ENCODE measurements around the gene PLA2G5.
"Not testable (repeated sequence)": the region's sequence is repeated elsewhere in the genome, so short reads cannot be mapped to it uniquely, and the experiment has no call there.

PLA2G5 gene

DNA sequence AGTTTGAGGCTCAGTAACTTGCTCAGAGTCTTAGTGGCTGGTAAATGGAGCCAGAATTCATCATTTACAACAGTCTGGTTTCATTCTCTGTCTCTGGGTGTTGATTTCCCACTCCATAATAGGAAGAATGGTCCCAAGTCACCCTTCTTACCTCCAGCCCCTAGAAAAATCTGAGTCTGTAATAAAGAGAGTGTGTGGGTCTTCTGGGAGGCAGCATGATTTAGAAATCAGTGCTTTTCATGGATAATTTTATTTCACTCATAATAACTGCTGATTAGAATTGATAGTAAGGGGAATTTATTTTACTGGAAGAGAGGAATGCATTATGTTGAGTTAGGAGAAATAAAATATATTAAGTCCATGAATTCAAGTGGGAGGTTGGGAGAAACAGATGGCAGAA is 47.2 kb downstream of the PLA2G5 start:
- DNase-seq (ENCODE audit: low read depth in 3 of 3) = no peak

DNA sequence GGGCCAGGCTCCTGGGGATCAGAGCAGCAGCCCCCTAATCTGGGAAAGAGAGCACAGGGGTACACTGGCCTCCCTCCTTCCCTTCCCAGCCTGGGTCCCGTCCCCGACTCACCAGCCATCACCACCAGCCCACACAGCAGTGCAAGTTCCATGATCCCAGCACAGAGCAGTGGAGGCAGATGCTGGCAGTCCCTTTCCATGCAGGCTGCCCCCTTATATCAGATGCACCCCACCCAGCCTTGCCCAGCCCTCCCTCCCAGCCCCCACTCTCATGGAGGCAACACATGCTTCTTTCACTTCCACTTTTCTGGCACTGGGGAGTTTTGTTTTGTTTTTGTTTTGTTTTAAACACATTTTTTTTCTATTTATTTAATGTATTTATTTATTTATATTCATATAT is 49.4 kb downstream of the PLA2G5 start, which contains the start of gene PLA2G2D:
PLA2G2D (minus strand) TSS at position 190 of the 400 bp plus-strand sequence; CDS start at position 152, 38 bp downstream.
- DNase-seq (ENCODE audit: low read depth in 3 of 3) = no peak

DNA sequence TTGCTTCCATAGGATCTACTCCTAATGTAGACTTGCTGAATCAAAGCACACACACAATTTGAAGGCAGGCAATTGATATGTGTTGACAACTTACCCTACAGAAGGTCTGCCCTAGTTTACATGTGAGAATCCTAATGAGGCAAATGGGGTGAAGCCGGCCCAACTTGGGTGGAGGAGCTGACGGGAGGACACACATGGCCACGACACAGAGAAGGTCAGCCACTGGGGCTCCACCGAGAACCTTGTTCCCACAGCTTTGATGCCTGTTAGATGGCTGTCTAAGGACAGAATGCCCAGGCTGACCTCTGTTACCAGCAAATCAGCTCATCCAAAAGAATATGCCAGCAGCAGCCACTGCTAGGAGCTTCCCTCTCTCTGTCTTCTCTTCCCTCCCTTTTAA is 50.8 kb downstream of the PLA2G5 start:
- DNase-seq (ENCODE audit: low read depth in 3 of 3) = no peak

DNA sequence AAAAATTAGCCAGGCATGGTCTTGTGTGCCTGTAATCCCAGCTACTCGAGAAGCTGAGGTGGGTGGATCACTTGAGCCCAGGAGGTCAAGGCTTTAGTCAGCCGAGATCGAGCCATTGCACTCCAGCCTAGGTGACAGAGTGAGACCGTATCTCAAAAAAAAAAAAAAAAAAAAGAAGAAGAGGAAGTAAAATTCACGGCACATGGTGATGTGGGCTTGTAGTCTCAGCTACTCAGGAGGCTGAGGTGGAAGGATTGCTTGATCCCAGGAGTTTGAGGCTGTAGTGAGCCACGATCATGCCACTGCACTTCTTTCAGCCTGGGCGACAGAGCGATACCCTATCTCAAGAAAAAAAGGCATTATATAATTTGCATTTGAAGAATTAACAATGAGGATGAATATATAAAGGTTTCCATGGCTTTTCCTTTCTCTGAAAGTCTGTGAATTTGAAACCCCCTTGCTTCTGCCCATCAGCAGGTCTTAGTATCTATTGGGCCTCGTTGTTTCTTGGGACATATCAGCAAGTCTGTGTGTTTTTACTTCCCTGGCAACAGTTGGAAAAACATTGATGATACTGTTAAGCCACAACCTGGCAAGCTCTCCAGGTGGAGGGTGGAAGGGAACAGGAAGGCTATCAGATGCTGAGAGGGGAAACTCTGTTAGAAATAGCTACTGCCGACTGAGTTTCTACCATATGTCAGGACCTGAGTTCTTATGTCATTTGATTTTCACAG is 53.9 kb downstream of the PLA2G5 start:
- no peak for DNase-seq (ENCODE audit: low read depth in 3 of 3)

DNA sequence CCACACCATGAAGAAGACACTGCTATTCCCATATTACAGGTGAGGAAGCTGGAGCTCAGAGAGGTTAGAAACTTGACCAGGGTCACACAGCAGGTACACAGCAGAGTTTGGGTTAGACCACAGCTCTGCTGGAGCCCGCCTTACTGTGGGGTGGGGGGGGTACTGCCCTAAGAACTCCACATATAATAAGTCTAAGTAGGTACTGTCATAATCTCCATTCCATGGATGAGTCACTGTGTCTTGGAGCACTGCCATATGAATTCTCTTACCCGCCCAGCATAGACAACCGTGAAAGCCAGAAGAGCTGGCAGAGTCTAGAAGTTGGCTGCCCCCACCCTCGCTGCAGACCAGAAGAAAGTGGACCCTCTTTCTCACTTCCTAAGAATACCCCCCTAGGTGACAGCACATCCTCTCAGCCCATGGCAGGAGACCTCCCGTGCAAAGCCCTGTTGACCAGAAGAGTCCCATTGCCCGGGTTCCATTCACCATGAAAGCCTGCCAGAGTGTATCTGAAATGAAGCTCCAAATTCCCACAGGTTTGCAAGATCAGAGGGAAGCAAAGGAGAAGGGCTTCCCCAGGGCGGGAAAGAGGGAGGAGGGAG is 54.6 kb downstream of the PLA2G5 start:
- DNase-seq (ENCODE audit: low read depth in 3 of 3) = no peak

DNA sequence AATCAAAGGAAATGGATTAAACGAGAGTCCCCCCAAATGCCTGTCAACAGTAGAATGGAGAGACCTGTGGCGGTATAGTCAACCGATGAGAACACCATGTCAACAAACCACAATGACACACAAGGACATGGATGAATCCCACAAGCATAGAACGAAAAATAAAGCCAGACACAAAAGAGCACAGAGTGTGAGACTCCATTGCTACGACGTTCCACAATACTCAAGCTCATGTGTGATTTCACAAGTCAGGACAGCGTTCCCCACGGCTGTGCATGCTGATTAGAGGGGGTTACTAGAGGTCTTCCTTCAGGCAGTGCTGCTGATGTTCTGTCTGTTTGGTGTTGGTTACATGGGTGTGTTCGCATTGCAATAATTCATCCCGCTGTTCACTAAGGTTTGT is 55.1 kb downstream of the PLA2G5 start:
- no peak for DNase-seq (ENCODE audit: low read depth in 3 of 3)

DNA sequence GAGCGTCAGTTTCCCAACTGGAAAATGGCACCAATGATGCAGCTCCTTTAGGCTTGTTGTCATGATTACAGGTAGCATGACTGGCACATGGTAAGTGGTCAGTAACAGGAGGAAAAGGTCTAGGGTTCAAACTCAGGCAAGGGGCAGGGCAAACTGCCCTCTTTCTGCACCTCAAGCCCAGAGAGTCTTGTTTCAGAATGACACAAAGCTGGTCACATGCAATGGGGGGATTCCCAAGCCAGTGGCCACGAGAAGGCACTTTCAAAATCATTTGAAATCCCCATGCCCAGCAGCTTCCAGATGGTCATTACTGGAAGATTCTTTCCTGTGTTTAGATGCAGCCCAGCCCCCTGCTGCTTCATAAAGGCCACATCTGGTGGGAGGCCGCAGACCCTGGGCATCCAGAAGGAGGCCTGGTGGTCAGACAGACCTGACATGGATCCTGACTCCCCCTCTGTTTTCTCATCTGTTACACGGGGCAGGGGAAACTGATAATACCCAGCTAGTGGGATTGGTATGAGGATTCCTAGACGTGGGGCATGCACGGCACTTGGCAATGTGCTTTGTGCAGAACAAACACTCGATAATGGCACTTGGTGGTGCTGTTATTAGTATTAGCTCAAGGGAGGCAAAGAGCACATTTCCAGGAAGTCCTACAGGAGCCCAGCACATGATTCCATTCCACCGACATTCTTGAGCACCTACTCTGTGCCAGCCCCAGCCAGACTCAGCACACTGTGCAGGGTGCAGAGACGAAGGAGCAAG is 56.2 kb downstream of the PLA2G5 start:
- no peak for DNase-seq (ENCODE audit: low read depth in 3 of 3)

DNA sequence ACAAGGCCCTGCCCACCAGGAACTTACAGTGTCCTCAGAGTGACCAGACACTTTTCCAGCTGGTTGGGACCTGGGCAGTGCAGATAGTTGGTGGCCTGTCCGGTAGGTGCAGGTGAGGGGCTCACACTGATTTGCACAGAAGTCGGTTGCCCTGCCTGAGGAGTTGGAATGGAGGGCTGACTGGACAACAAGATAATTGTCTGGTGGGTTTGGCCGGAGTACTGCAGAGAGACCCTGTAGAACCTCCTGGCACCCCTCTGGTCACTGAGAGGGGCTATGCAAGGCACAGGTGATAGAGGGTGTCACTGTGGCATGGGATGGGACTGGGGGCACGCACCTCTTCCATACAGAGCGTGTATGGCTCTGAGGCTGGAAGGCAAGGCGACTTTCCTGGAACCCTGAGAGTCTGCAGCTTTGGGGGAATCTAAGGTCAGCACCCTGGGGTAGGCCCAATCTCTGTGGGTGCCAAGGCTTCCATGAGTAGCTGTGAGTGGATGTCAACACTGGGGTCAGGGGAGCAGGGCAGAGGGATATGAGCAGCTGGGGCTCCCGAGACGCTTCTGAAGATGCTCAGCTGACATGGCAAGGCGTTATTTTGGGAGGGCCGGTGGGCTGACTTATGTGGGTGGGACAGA is 56.9 kb downstream of the PLA2G5 start:
- DNase-seq (ENCODE audit: low read depth in 3 of 3) = no peak

DNA sequence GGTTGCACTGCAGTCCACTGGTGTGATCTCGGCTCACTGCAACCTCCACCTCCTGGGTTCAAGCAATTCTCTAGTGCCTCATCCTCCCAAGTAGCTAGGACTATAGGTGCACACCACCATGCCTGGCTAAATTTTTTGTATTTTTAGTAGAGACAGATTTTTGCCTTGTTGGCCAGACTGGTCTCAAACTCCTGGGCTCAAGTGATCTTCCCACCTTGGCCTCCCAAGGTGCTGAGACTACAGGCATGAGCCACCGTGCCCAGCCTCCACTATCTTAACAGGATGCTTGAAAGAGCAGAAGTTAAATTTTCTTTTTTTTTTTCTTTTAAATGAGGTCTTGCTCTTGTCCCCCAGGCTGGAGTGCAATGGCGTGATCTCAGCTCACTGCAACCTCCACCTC is 60.5 kb downstream of the PLA2G5 start:
- DNase-seq (ENCODE audit: low read depth in 3 of 3) = not testable (repeated sequence)

DNA sequence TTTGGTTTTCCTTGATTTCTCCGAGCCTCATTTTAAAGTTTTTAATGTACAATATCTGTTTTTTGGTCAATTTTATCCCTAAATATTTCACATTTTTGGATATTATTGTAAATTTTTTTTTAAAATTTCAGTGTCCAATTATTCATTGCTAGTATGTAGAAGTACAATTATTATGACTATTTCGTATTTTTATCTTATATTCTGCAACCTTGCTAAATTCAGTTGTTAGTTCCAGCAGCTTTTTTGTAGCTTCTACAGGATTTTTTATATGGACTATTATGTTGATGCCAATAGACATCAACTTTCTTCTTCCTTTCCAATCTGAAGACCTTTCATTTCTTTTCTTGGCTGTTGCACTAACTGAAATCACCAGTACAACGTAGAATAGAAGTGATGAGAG is 65.0 kb downstream of the PLA2G5 start:
- DNase-seq (ENCODE audit: low read depth in 3 of 3) = no peak

DNA sequence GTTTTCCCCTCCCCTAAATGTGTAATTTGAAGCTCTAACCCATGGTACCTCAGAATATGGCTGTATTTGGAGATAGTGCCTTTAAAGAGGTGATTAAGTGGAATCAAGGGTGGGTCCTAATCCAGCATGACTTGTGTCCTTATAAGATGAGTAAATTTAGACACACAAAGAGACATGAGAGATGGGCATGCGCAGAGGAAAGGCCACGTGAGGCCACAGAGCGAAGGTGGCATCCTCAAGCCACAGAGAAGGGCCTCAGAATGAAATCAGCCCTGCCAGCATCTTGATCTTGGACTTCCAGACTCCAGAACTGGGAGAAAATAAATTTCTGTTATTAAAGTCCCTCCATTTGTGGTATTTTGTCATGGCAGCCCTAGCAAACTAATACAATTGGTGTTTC is 66.3 kb downstream of the PLA2G5 start:
- no peak for DNase-seq (ENCODE audit: low read depth in 3 of 3)

DNA sequence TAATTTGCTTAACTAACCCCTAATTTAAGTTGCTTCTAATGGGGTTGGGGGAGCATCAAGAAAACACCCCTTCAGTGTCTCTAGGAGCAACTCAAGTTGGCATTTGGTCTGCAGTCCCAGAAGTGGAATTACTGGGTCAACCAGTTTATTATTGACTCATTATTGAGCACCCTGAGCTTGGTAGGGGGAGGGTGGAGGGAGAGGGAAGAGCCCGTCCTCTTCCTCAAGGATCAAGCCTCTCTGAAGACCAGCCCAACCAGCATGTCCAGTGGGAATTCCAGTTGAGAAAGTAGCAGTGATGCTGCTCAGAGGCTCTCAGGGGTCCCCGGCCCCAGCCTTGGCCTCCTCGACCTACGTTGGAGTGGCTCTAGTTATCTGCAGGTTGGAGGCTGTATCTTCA is 67.1 kb downstream of the PLA2G5 start:
- no peak for DNase-seq (ENCODE audit: low read depth in 3 of 3)

DNA sequence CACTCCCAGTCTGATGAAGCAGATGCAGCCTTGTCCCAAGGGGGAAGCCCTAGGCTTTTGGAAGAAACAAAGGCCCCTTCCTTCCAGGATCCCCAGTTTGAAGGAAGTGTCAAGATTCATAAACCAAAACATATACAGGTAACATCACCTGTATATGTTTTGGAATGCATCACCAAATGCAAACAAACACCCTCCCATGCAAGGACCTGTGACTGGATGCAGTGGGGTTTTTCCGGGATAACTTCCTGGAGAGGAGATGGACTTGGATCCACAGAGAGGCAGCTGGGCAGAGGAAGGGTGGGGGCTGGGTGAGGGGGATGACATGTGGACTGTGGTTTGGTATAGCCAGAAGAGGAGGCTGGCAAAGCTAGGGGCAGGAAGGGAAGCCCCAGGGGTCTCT is 67.6 kb downstream of the PLA2G5 start:
- no peak for DNase-seq (ENCODE audit: low read depth in 3 of 3)

DNA sequence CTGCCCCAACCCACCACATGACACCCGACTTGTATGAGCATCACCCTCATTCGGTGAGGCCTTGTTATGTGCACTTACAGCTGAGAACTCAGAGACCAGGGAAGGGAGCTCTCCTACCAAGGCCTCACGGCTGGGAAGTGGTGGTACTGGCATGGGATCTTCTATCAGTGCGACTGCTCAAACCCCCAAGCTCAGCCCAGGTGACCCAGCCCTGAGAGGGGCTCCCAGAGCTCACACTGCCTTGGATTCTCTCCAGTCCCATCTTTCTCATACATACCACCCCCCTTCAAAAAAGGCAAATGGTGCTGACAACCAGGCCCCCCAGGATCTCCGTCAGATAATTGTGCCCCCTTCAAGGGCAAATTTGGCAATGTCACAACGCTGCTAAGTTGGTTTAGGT is 68.4 kb downstream of the PLA2G5 start:
- DNase-seq (ENCODE audit: low read depth in 3 of 3) = no peak

DNA sequence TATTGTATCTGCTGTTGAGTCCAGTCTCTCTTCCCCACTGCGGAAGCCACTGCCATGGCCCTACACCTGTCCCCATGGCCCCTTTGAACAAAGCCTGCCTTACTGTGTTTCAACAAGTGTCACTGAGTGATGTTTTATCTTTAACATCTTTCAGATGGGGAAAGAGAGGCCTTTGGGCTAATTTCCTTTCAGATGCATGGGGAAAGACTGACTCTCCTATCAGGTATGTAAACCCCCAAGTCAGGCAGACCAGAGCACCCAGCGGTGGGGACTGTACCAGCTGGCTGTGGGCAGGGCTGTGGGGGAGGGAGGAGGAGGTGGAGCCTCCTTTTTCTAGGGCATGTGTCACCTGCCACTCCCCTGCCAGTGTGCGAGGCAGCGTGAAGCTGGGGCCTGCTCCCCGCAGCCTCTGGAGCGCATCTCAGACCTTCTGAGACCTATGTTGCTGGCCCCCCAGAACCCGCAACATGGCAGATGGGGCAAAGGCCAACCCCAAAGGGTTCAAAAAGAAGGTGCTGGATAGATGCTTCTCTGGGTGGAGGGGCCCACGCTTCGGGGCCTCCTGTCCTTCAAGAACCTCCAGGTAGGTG is 69.1 kb downstream of the PLA2G5 start, which contains the start of gene PLA2G2F:
PLA2G2F (plus strand) TSS at position 363 of the 590 bp plus-strand sequence; CDS start at position 468, 105 bp downstream.
- DNase-seq (ENCODE audit: low read depth in 3 of 3) = no peak

DNA sequence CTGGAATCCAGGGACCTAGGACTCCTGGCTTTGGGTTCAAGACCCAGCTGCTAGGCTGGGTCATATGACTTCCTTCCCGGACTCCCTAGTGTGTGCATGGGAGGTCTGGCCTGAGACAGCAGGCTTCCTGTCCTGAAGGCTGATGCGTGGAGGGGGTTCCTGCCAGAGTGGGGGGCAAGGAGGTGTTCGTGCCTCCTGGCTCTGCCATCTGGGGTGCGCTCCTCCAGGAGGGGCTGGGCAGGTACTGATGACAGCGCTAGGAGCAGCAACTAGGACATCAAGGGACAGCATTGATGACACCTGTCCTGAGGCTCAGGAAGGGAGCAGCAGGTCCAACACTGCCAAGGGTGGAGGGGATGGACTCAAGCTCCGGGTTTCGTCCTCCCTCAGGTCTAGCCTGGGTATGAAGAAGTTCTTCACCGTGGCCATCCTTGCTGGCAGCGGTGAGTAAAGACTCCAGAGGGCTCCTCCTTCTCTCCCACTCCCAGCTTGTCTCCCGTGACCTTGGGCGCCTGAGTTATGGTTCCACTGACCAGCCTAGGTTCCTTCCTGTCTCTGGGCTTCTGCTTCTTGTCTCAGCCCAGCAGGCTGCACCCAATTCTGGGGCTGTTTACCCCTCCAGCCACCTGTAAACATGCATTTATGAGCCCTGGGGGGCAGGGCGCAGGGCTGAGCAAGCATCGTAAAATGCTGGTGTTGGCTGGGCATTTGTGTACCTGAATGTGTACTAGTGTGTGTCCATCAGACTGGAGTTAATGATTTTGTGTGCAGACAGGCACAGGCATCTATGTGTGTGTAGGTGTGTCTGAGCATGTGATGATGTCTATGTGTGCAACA is 70.0 kb downstream of the PLA2G5 start:
- no peak for DNase-seq (ENCODE audit: low read depth in 3 of 3)

DNA sequence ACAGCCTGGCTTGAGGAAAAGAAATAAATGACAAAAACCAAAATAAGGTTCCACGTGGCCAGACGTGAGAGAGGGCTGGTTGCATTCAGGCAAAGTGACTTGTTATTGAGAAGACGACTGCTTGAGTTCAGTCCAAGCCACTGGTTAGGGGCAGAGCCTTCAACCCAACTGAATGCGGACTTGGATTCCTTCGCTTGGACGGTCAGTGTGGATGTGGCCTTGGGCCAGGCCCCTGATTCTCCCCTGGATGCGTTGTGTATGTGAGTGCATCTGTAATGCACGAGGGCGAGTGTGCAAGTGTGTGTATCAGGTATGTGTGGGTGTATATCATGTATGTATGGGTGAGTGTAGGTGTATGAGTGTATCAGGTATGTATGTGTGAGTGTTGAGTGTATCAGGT is 71.0 kb downstream of the PLA2G5 start:
- no peak for DNase-seq (ENCODE audit: low read depth in 3 of 3)

DNA sequence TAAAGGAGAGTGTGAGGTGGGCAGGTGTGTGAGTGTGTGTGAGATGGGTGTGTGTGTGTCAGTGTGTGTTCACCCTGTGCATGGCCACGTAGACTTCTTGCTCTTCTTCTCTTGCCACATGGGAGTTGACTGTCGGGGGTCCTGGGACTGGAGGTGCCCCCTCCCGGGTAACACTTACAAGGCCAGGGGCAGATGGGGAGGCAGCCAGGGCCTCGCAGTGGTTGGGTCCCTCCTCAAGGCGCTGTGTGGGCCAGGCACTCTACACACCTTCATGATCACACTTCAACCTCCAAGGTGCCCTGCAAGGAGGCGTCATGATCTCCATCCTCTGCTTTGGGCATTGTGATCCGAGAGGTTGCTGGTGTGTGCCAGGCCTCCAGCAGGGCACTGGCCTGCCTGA is 71.5 kb downstream of the PLA2G5 start:
- DNase-seq (ENCODE audit: low read depth in 3 of 3) = no peak

Data from stimulated activated CD4-positive, alpha-beta T cell treated with anti-CD3 and anti-CD28 coated beads, TNF-alpha, amount 100 ng/mL, for 48 hours (primary cell).